Choroid plexus epithelial cell (primary cell): ENCODE results near the gene CDC42.
A peak's percentile ranks its signal among the peaks of the same experiment; 100 is the strongest.

ENCODE experiments used
- DNase-seq: peaks from one replicate; pipeline ENCODE4 v3.0.0-alpha.2; 2010; ENCODE audit warnings: low read depth
- H3K4me3 ChIP-seq: 2 replicates; pipeline ENCODE4 v1.5.1; 2011; ENCODE audit warnings: low read depth, mild to moderate bottlenecking, control low read depth, low read length, moderate library complexity
- CTCF ChIP-seq: conservative IDR thresholded peaks from 2 replicates; pipeline ENCODE4 v1.5.1; 2011; ENCODE audit warnings: low read depth, mild to moderate bottlenecking, control low read depth, inconsistent platforms, low read length, moderate library complexity

Gene CDC42

GRCh38 chr1:22111115-22111514 lies 58.6 kb downstream of the CDC42 start:
- TF ChIP-seq CTCF: no peak
- H3K4me3 ChIP-seq: no peak overlapping the region
- no peak for DNase-seq

- peak; percentile 63 for DNase-seq
- H3K4me3 ChIP-seq: no peak overlapping the region
- TF ChIP-seq CTCF: no peak
Observed at GRCh38 chr1:22111620-22112019, 59.1 kb downstream of the CDC42 start.

DNA sequence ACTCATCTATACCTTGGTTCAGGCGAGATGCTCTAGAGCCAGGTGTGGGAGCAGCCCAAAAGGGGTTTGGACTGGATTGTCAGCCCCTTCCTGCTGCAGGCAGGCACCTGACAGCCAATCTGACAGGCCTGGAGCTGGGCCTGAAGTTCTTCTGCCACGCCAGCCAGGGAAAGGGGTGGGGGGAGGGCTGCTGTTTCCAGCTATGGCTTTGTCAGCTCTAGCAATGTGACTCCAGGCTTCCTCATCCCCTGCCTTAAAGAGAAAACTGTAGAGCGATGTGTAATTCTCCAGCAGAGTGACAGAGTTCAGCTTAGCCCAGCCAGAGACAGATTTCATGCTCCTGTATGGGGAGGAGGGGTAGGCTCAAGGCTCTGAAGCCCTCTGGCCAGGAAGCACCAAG lies 60.0 kb downstream of the CDC42 start:
- TF ChIP-seq CTCF: no peak
- peak; percentile 19 for DNase-seq
- no peak overlapping the region for H3K4me3 ChIP-seq

- H3K4me3 ChIP-seq: no peak overlapping the region
- no peak for TF ChIP-seq CTCF
- peak; percentile 91 for DNase-seq
Observed at GRCh38 chr1:22114083-22115012, 61.8 kb downstream of the CDC42 start.

GRCh38 chr1:22115286-22115685 lies 62.8 kb downstream of the CDC42 start:
- TF ChIP-seq CTCF: no peak
- H3K4me3 ChIP-seq: no peak overlapping the region
- no peak for DNase-seq

DNA sequence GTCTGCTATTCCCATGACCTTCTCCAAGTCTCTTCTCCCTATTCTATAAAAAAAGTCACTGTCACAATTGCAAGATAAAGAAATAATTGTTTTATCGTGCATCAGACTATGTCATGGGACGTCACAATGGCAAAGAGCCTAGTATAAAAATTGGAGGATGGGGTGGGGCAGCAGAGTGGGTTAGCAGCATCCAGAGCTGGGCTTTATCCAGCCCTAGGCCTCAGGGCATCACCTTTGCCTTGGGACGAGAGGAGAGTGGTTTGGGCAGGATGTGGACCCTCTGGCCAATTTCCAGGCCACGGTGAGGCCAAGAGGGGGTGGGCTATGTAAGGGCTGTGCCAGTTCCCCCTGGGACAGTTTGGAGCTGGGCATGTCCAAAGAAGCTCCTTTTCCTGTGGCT lies 64.7 kb downstream of the CDC42 start:
- no peak for TF ChIP-seq CTCF
- no peak for DNase-seq
- no peak overlapping the region for H3K4me3 ChIP-seq

DNA sequence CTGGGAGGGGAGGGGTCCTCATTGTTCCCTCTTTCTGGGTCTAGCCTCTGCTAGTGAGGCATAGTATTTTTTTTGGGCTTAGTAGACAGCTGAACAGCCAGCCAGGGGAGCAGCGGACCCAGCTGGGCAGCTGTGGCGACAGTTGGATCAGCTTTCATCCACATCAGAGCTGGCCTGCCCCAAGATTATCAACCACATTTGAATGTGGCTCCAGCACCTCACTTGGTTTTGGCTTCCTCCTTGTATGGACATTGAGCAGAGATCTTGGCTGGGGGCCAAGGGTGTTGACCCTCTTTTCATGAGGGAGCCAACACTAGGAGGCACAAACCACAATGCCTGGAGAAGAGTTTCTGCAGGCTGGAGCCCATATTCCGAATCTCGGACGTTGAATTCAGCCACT lies 65.3 kb downstream of the CDC42 start:
- no peak overlapping the region for H3K4me3 ChIP-seq
- peak; percentile 50 for DNase-seq
- TF ChIP-seq CTCF: no peak
